Kidney (tissue), 14 donors: ENCODE results near the gene PPP1R27. TPM values are rescaled to one million over a fixed set of nuclear protein-coding genes. Genes with fewer than 3 reads are reported as not detected.

Source experiments
- DNase-seq, 5 donors: peaks; one replicate each; pipeline ENCODE4 v3.0.0-alpha.2; 2013 to 2020
- FAIRE-seq: peaks from 2 replicates; lab custom pipeline; 2012; peaks lifted over from hg19 to GRCh38; lab: Jason Lieb, UNC
- H3K27ac ChIP-seq, 2 donors: one replicate each; pipeline ENCODE4 v1.7.0; 2013; ENCODE audit warnings: low read depth in 2 of 2, low read length in 2 of 2, inconsistent platforms in 1 of 2
- H3K27me3 ChIP-seq: one replicate; pipeline ENCODE4 v1.7.1; 2013; ENCODE audit warnings: low read length, inconsistent platforms; ENCODE audit not compliant: control insufficient read depth, insufficient read depth
- H3K36me3 ChIP-seq, 3 donors: one replicate each; pipeline versions ENCODE4 v1.7.0 to v1.7.1; 2013; ENCODE audit warnings: low read length in 3 of 3, control low read depth in 1 of 3, inconsistent platforms in 1 of 3; ENCODE audit not compliant: insufficient read depth in 3 of 3, control insufficient read depth in 2 of 3
- H3K4me1 ChIP-seq, 3 donors: one replicate each; pipeline versions ENCODE4 v1.7.0 to v1.7.1; 2013; ENCODE audit warnings: low read length in 3 of 3, inconsistent platforms in 1 of 3, low read depth in 1 of 3; ENCODE audit not compliant: control insufficient read depth in 2 of 3, insufficient read depth in 2 of 3
- H3K4me3 ChIP-seq, 3 donors: one replicate each; pipeline versions ENCODE4 v1.7.0 to v1.8.1; 2013; ENCODE audit warnings: low read length in 3 of 3, control low read depth in 1 of 3, inconsistent platforms in 1 of 3
- H3K9ac ChIP-seq, 3 donors: one replicate each; pipeline versions ENCODE4 v1.7.0 to v1.7.1; 2013; ENCODE audit warnings: low read length in 3 of 3, control low read depth in 1 of 3, inconsistent platforms in 1 of 3
- H3K9me3 ChIP-seq, 3 donors: one replicate each; pipeline versions ENCODE4 v1.7.0 to v1.7.1; 2013; ENCODE audit warnings: low read length in 3 of 3, control low read depth in 1 of 3, inconsistent platforms in 1 of 3; ENCODE audit not compliant: control insufficient read depth in 2 of 3, insufficient read depth in 1 of 3
- CTCF ChIP-seq: IDR thresholded peaks from 3 replicates; pipeline ENCODE4 v1.5.1; 2012; ENCODE audit warnings: mild to moderate bottlenecking, moderate library complexity, borderline replicate concordance; ENCODE audit not compliant: insufficient read depth; ENCODE audit errors: extremely low read depth
- intact Hi-C: fragments of 100-400 bp; cut with DNase I; formaldehyde crosslinking; loops from one replicate; pipeline ENCODE4 v1.11.1; 2022
- polyA plus RNA-seq: library from polyadenylated mRNA; stranded (reverse); fragments of 350-450 nt; fragmentation: Illumina TruSeq; extraction: RNeasy Lipid Tissue Mini Kit (QIAGEN cat#74804); gene quantifications from one replicate; pipeline ENCODE4 v1.2.3, GENCODE V29; 2014; ENCODE audit warnings: low read depth, low replicate concordance; ENCODE audit not compliant: insufficient read depth
- total RNA-seq: library from RNA; stranded (reverse); fragmentation: NEBNext Ultra II Directional; extraction: Animal tissue kit (Norgen Biotek cat#: 25700); gene quantifications from one replicate; pipeline ENCODE4 v1.2.1, GENCODE V29; 2021
- donor health status: control.
- donor health status: control.
- donor health status: control.
- donor health status: control.
- donor health status: control.
- donor health status: DM: yes; HTN: yes; CAD: no.
- donor health status: Normal renal cell carcinoma (clear cell type).

PPP1R27 gene
- total and polyA plus RNA-seq, 2 donors from 2014 or later, result not detected

GRCh38 chr17:81821147-81821546 is 13.7 kb downstream of the PPP1R27 start:
- TF ChIP-seq CTCF, result no peak
- Histone ChIP-seq H3K36me3 (no peaks in the 10 kb centered on the region), H3K27ac (peak overlapping the region; percentile 86 to 93), H3K9ac (peak overlapping the region in 1 of 3 donors; percentile 34), H3K4me1 (peaks cover 0 to 14% (median 0%) of the 10 kb centered on the region in 3 donors), H3K4me3 (no peak overlapping the region), H3K27me3 (no peaks in the 10 kb centered on the region), H3K9me3 (no peaks in the 10 kb centered on the region)
- intact Hi-C loops, result no loop called here
- DNase-seq (peak in 1 of 5 donors; percentile 37), FAIRE-seq (no peak)

DNA sequence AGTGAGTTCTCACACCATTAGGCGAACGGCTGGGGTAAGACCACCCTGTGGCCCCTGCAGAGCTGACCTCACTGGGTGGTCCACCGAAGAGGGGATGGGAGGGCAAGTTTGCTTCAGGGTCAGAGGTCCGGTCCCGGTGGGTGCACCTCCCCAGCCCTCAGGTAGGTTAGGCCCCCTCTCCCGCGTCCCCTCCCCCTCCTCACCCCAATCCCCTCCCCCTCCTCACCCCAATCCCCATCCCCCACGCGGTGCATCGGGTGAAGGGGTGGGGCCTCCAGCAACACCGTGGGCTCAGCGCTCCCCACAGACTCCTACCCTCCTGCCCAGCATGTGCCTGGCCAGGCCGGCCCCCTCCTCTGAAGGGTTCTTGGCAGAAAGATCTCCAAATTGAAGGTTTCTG is 15.1 kb downstream of the PPP1R27 start:
- Histone ChIP-seq H3K9me3 (no peaks in the 10 kb centered on the region), H3K36me3 (no peaks in the 10 kb centered on the region), H3K27ac (no peak overlapping the region), H3K27me3 (no peaks in the 10 kb centered on the region), H3K4me3 (no peak overlapping the region), H3K9ac (no peak overlapping the region), H3K4me1 (peaks cover 0 to 17% (median 0%) of the 10 kb centered on the region in 3 donors)
- DNase-seq (no peak), FAIRE-seq (no peak)
- intact Hi-C loops, result no loop called here
- no peak for TF ChIP-seq CTCF

DNA sequence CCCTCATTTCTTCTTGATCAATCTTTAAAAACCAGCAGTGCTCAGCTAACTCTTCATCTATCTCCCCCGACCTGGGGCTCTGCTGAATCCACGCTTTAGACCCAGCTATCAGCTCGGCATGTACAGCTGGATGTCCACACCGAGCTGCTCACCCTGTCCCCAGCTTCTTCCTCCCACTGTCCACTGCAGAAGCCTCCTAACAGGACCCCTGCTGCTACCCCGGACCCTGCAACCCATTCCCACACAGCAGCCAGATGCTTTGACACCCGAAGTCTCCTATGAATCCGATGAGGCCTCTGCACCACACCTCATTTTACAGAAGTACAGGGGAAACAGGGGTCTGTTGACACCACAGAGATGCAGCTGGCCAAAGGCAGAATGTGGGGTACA is 17.1 kb downstream of the PPP1R27 start:
- DNase-seq, result no peak
- H3K27ac ChIP-seq, result no peak overlapping the region
- H3K9me3 ChIP-seq, result no peaks in the 10 kb centered on the region
- peaks cover 0 to 17% (median 0%) of the 10 kb centered on the region in 3 donors for H3K4me1 ChIP-seq
- FAIRE-seq, result no peak
- H3K36me3 ChIP-seq, result no peaks in the 10 kb centered on the region
- no peak for TF ChIP-seq CTCF
- no peak overlapping the region for H3K4me3 ChIP-seq
- intact Hi-C loops, result no loop called here
- H3K9ac ChIP-seq, result no peak overlapping the region
- H3K27me3 ChIP-seq, result no peaks in the 10 kb centered on the region

DNA sequence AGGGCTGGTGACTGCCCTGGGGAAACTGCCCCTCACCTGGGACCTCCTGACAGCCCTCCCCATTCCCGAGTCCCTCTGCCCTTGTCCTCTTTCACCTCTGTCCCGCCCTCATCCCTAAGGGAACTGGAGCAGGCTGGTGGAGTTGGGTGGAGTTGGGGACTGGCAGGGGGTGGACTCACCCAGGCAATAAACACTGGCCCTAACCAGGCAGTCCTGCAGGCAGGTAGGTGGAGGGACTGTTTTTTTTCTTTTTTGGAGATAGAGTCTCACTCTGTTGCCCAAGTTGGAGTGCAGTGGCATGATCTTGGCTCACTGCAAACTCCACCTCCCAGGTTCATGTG is 19.2 kb downstream of the PPP1R27 start:
- Histone ChIP-seq H3K9me3 (no peaks in the 10 kb centered on the region), H3K36me3 (no peaks in the 10 kb centered on the region), H3K9ac (peak overlapping the region in 1 of 3 donors; percentile 62), H3K4me3 (no peak overlapping the region), H3K27me3 (no peaks in the 10 kb centered on the region), H3K27ac (peak overlapping the region; percentile 95 to 97), H3K4me1 (peaks cover 0 to 3% (median 0%) of the 10 kb centered on the region in 3 donors)
- DNase-seq, result peak in 3 of 5 donors; percentile 41 to 87 (median 58)
- intact Hi-C loops, result no loop called here
- FAIRE-seq, result no peak
- TF ChIP-seq CTCF, result no peak
